ENCODE results near the gene PELI2.

PELI2 gene

DNA sequence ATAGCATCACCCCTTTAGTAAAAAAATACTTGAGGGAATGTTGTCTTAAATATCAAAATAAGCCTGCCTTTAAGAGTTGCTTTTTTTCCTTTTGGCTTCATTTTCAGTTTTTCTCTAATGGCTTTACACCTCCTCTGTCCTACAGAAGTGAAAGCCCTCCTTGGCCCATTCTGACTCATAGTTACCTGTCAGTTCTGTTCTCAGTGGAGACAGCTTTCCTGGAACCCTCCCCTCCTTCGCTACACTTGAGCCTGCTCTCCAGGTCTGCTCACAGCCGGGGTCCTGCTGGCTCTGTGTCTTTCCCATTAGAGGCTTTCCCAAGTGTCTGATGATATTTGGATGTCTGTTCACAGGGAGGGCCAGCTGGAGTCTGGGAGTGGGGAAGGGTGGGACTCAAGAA lies 84.0 kb downstream of the PELI2 start:
- Histone ChIP-seq H3K27ac (no peak overlapping the region), H3K36me3 (no peaks in the 10 kb centered on the region), H3K4me3 (no peak overlapping the region), H3K27me3 (no peaks in the 10 kb centered on the region), H3K9me3 (no peaks in the 10 kb centered on the region), H3K4me1 (peaks cover 0 to 45% (median 11%) of the 10 kb centered on the region in 4 donors)
- TF ChIP-seq, protein P1, sequence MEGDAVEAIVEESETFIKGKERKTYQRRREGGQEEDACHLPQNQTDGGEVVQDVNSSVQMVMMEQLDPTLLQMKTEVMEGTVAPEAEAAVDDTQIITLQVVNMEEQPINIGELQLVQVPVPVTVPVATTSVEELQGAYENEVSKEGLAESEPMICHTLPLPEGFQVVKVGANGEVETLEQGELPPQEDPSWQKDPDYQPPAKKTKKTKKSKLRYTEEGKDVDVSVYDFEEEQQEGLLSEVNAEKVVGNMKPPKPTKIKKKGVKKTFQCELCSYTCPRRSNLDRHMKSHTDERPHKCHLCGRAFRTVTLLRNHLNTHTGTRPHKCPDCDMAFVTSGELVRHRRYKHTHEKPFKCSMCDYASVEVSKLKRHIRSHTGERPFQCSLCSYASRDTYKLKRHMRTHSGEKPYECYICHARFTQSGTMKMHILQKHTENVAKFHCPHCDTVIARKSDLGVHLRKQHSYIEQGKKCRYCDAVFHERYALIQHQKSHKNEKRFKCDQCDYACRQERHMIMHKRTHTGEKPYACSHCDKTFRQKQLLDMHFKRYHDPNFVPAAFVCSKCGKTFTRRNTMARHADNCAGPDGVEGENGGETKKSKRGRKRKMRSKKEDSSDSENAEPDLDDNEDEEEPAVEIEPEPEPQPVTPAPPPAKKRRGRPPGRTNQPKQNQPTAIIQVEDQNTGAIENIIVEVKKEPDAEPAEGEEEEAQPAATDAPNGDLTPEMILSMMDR (IDR thresholded peaks at IDR 0.05), result no peak
- no peak for DNase-seq
- intact Hi-C loops (cut with DNase I; ENCODE audit: low total_unique reads), result no loop called here

DNA sequence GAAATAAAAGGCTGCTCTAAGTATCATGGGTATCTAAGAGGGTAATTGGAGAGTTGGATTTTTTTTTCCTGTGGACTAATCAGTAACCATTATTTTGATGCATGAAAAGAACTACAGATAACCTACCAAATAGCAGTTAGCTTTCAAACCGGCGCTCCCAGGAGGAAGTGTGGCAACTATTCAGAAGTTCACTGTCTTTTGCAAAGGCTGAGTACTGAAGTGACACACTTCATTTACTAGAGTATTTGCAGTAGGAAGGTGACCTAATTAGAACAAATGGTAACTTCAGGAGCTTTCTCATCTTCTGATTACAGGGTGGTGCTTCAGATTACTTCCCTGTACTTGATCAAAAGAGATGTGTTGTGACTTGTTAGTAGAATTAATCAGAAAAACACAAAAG lies 87.7 kb downstream of the PELI2 start:
- Histone ChIP-seq H3K9me3 (no peaks in the 10 kb centered on the region), H3K4me1 (peaks cover 0 to 43% (median 0%) of the 10 kb centered on the region in 4 donors), H3K27me3 (no peaks in the 10 kb centered on the region), H3K27ac (no peak overlapping the region), H3K4me3 (no peak overlapping the region), H3K36me3 (no peaks in the 10 kb centered on the region)
- TF ChIP-seq, protein P1 (IDR thresholded peaks at IDR 0.05), result no peak
- intact Hi-C loops (cut with DNase I; ENCODE audit: low total_unique reads), result no loop called here
- no peak for DNase-seq

DNA sequence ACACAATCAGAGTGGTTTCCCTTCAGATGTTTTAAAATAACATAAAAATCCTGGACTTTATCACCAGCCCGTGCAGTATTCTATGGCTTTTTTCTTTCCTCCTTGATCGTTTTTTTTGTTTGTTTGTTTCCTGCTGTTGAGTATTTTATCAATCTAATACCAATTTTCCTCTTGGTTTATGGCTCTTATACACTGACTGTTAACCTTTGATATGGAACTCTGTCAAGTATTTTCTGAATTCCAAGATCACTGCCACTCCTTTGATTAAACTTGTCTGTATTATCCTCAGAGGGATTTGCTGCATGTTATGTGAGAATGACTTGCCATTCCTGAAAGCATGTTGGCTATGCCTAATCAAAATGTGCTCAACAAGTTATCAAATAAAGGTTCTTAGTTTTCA lies 88.4 kb downstream of the PELI2 start:
- no peak overlapping the region for H3K27ac ChIP-seq
- peaks cover 0 to 40% (median 0%) of the 10 kb centered on the region in 4 donors for H3K4me1 ChIP-seq
- H3K9me3 ChIP-seq, result no peaks in the 10 kb centered on the region
- DNase-seq, result no peak
- TF ChIP-seq, protein P1 (IDR thresholded peaks at IDR 0.05), result no peak
- no peaks in the 10 kb centered on the region for H3K27me3 ChIP-seq
- intact Hi-C loops (cut with DNase I; ENCODE audit: low total_unique reads), result no loop called here
- H3K36me3 ChIP-seq, result no peaks in the 10 kb centered on the region
- H3K4me3 ChIP-seq, result no peak overlapping the region

DNA sequence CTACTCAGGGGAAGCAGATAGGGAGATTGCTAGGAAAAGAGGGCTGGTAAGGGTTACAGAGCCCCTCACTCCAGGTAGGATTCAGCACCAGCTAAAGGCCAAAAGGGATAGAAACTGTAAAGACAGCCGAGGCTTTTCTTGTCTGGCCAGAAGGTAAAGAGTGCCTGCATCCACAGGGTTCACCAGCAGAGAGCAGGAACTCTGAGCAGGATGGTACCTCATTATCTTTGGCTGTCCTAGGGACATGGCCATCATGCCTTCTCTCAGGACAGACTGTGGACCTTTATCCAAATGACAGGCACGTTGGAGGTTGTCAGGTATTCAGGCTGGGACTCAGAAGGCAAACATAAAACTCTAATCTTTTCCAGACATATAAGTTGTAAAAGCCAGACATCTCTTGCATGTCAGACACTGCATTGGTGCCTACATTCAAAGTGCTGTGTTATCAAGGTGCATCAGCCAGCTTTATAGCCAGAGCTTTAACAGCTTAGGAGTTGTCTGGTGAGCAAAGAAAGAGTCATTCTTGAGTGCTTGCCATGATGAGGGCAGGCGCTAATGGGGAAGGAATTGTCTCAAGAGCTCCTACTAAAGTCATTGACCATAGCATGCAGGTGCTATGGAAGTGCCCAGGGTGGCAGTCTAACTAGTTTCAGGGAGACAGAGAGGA lies 89.5 kb downstream of the PELI2 start:
- TF ChIP-seq, protein P1 (IDR thresholded peaks at IDR 0.05), result no peak
- Histone ChIP-seq H3K9me3 (no peaks in the 10 kb centered on the region), H3K36me3 (no peaks in the 10 kb centered on the region), H3K4me1 (peaks cover 0 to 43% (median 1%) of the 10 kb centered on the region in 4 donors), H3K4me3 (no peak overlapping the region), H3K27me3 (no peaks in the 10 kb centered on the region), H3K27ac (no peak overlapping the region)
- intact Hi-C loops (cut with DNase I; ENCODE audit: low total_unique reads), result no loop called here
- no peak for DNase-seq

DNA sequence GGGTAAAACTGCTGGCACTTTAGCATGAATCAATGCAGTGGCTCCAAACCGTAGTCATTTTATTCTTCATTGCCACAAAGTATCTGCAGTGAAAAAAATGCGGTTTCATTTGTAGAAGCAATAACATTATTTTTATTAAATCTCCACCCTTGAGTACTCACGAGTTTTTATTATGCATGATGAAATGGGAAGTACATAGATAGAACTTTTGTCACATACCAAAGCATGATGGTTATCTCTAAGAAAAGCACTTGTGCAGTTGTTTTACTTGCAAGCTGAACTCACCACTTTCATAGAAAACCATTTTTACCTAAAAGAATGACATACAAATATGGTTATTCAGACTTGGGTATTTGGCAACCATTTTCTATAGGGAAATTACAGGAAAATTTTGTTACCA lies 90.3 kb downstream of the PELI2 start:
- intact Hi-C loops (cut with DNase I; ENCODE audit: low total_unique reads), result no loop called here
- Histone ChIP-seq H3K4me3 (no peak overlapping the region), H3K9me3 (no peaks in the 10 kb centered on the region), H3K36me3 (no peaks in the 10 kb centered on the region), H3K4me1 (peaks cover 0 to 43% (median 1%) of the 10 kb centered on the region in 4 donors), H3K27ac (no peak overlapping the region), H3K27me3 (no peaks in the 10 kb centered on the region)
- no peak for DNase-seq
- TF ChIP-seq, protein P1 (IDR thresholded peaks at IDR 0.05), result no peak

Data from tibial artery (tissue), 4 donors.